ENCODE measurements around the gene GRIP2. TPM values are rescaled to one million over a fixed set of nuclear protein-coding genes. Genes with fewer than 3 reads are reported as not detected.

Gene GRIP2
- not detected in 2 replicates for total RNA-seq

DNA sequence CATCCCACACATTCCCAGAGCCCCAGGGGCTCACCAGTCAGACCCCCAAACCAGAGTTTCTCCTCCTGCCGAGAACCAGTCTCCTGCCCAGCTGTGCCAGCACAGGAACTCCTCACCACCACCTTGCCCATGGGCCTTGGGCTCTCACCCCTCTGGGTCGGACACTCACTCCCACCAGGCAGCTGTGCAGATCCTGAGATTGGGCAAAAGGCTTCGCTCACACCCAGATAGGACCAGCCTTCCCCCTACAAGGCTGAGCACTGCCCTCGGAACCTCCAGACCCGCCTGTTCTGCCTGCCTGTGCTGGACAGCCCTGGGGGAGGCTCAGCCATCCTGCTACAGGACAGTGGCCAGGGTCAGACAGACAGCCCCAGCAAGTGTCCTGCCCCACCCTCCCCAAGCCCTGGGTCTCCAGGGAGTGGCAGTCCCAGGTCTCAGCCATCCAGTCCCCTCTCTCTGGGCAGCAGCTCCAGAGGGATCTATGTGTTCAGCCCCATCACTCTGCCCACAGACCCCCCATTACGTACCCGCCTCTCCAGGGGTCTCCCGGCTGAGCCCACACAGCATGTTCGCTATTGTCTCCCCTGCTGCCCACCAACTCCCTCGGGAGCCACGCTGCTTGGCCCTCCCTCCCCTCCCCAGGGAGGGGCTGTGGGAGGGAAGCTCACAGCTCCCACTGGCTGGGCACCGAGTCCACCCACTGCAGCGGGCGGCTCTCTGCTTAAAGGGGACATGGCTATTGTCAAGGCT is at the start of gene GRIP2:
Gene GRIP2, minus strand, starts transcription at position 601 of the 750 bp plus-strand sequence. Its CDS starts 34 bp downstream, at position 567.
- no peak for DNase-seq (ENCODE audit: low read depth in 2 of 2)

DNA sequence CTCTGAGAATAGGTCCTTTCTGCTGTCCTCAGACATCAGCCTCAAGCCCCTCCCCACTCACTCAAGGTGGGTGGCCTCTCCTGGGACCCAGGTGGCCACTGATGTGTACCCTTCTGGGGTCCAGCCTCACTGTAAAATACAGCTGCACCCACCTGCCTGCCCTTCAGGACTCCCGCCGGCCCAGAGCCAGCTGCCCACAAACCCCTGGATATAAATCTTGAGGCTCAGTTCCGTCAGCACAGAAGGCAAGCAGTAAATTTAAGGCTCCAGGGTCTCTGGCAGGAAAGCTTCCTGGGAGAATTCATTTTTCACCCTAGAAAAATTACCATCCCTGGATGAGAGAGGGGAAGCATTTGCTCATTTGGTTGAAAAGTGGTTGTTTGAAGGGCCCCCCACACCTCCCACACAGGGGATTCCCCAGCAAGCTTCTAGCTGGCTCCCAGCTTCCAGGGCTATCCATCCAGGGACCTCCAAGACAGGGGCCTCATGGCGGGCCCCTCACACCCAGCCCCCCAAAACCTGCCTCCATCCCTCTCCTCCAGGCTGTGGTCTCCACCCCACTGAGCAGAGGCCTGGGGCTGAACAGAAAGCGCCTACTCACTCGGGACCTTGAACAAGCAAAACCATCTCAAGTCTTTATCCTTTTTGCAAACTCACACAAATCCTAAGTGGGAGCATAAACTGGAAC is 48.4 kb upstream of the GRIP2 start:
- no peak for DNase-seq (ENCODE audit: low read depth in 2 of 2)

DNA sequence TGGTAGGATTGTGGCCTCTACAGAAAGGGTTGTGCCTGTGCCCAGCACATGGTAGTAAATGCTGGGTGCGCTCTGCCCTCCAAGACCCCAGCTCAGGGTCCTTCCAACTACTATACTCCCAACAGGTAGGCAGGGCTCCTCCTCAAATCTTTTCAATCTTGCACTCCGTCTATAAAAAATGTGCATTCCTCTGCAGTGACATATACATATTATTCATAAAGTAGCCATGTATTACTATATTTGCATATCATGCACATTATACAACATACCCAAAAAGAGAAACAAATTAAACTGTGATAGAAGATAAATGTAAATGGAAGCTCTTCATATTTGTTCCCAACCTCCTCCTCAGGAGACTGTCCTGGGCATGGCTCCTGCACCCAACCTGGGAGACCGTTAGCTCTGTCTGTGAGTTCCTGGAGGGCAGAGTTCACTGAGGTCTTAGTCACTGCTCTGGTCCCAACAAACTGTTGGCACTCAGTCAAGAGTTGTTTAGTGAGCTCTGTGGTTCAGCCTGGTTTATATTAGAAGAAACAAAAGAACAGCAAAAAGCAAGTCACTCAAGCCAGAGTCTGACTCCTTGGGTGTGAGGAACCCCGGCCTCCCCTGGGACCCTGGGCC is 47.7 kb upstream of the GRIP2 start:
- DNase-seq (ENCODE audit: low read depth in 2 of 2): peak in 1 of 2 donors; percentile 6

DNA sequence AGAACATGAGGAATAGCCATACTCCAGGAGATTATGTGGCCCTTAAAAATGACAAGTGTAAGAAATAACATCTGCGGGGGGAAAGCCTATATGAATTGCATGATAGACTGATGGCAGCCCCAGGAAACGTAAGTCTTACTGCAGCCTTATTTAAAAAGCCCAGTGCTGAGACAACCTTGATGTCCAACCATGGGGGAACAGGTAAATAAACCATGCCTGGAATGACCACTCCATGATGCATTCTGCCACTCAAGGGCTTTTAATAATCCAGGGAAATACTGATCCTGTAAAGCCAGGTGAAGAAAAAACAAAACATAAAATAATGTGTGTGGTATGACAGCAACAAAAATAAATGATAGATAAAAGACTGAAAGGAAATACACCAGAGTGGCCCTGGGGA is 46.5 kb upstream of the GRIP2 start:
- no peak for DNase-seq (ENCODE audit: low read depth in 2 of 2)

DNA sequence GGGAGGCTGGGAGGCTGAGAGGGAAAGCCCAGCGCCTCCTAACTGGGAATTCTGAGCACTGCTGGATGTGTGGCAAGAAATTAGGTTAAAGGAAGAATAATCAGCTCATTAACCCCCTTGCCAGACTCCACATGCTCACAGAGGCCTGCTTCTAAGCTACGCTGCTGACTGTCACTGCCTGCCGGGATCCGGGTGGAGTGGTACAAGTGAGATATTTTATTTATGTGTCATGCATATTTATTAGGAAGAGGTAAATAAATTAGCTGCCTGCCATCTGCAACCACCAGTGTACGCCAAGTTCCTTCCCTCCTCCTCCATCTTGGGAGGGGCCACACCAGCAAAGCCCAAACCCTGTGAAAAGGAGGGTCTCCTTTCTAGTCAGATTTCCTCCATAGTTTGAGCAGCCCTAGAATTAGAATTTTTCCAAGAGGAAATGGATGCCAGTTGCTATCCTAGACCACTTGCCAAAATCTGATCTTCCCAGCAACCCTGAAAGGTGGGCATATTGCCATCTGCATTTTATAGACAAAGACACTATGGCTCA is 43.5 kb upstream of the GRIP2 start:
- no peak for DNase-seq (ENCODE audit: low read depth in 2 of 2)

DNA sequence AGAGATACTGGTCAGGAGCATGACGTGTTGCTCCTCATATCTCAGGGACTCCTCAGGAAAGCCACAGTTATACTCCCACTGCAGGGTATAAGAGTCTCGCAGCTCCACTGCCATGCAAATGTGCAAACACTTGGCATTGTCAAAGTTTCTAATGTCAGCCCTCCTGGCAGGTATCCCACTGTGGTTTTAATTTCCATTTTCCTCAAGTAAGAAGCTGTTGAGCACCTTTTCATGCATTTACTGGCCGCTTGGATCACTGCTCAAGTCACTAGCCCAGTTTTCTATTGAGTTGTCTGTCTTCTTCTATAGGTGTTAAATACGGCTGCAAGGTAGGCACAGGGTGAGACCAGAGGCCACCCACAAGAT is 41.9 kb upstream of the GRIP2 start:
- DNase-seq (ENCODE audit: low read depth in 2 of 2): no peak

DNA sequence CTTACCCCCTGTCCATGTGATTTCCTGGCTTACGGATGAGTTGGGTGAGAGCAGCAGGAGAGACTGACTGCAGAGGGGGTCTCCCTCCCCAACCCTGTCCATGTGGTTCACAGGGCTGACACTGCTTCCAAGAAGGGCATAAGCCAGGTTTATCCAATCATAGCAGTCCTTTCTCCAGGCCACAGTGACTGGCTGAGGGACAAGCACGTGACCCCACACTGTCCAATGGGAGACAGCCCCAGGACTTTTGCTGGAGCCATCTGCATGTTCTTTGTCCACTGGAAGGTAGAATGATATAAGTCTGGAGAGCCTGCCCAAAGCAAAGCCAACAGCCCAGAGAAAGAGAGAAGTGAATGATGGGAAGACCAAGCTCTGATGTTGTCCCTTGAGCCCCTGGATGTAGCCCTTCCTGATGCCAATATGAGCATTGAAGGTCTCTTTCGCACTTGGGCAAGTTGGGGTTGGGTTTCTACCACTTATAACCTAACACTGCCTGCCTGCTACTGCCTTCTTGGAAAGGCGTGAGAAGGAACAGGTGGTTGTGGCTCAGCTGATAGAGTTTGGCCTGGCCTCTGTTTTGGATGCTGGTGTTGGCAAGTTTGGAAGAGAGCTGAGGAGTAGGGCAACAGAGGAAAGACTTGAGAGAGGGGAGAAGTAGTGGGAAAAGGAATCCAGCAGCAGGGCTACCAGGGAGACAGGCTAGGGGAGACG is 41.3 kb upstream of the GRIP2 start:
- no peak for DNase-seq (ENCODE audit: low read depth in 2 of 2)

DNA sequence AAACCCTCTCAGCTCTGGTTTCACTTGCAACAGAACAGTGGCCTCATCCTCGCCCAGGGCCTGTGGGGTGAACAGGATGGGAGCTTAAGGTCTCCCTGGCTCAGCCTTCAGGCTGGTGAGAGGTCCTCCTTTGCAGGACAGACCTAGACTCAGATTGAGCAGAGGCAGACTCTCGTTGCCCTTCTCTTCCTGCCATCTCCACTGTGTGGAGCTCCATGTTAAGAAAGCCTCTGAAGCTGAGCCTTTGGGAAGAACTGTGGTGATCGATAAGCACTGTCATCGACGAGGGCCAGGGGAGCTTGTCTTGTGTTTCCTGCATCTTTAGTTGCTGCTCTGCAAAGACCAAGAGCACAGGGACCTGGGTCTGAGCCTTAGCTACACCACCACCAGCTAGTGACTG is 37.8 kb upstream of the GRIP2 start:
- DNase-seq (ENCODE audit: low read depth in 2 of 2): no peak

DNA sequence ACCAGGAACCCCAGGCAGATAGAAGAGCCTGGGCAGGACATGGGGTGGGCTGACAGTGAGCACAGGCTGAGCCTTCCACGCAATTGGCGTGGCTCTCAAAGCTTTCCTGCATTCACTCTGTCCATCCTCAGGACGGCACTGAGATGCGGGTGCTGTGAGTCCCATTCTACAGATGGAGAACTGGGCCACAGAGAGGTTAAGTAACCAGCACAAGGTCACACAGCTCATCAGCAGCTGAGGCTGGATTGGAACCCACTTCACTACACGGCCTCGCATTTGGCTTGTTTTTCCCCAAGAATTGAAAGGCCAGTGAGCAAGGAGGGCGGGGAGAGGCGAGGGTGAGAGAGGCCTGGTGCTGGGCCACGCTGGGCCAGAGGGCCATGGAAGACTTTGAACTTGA is 36.0 kb upstream of the GRIP2 start:
- DNase-seq (ENCODE audit: low read depth in 2 of 2): no peak

DNA sequence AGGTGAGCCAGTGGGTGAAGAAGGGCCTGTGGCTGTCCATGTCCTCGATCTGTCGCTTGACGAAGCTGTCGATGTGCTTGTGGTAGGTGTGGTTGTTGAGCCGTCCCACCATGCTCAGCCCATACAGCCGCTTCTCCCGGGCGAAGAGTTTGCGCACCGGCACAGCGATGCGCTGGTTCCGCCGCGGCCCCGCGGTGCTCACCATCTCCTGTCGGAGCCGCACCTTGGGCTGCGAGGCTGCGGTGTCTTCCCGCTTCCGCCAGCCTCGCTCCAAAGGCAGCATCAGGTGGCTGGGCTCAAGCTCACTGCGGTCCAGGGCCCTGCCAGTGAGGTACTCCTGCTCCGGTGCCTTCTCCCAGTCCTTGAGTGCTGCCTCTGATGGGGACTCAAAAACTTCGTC is 34.0 kb upstream of the GRIP2 start:
- no peak for DNase-seq (ENCODE audit: low read depth in 2 of 2)

DNA sequence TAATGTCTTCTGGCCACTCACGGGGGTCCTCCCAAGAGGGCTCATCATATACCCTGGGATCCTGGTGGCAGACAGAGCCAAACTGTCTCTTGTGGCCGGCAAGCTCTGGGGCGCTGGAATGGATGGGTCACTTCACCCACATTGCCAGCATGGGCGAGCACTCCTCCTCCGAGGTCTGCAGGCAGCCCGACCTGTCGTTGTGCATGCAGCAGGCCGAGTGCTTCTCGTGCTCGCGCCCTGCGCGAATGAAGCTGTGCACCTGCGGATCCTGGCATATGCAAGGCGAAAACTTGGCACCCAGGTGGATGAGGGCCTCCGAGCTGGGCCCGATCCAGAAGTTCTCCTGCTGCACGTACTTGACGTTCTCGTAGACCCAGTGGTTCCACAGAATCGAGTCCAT is 33.6 kb upstream of the GRIP2 start:
- no peak for DNase-seq (ENCODE audit: low read depth in 2 of 2)

DNA sequence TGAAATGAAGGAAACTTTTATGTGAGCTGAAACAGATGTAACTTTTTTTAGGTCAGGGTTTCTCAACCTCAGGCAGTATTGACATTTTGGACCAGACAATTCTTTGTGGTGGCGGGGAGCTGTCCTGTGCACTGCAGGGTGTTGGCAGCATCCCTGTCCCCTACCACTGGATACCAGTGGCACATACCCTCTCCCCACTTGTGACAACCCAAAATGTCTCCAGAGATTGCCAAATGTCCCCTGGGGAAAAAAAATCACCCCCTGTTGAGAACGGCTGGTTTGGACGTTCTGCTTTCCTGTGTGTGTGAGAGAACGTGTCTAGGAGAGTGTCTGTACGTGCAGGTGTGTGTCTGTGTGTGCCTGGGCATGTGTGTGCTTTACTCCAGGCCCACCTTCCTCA is 30.7 kb upstream of the GRIP2 start:
- no peak for DNase-seq (ENCODE audit: low read depth in 2 of 2)

DNA sequence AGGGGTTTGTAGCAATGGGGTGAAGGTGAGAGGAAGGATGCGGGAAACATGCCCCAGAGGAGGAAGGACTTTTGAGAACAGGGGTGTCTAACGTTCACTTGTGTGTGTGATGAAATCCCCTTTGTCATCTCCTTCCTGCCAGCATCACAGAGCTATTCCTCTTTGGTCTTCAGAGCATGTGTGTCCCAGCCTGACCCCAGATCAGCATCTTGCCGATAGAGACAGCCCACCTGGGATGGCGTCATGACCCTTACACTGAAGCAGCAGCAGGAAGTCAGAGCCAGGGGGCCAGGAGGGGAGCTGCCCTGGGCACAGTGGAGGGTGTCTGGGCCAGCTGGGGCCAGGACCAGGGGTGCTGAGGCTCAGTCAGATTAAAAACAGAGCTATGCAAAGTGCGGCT is 29.9 kb upstream of the GRIP2 start:
- no peak for DNase-seq (ENCODE audit: low read depth in 2 of 2)

DNA sequence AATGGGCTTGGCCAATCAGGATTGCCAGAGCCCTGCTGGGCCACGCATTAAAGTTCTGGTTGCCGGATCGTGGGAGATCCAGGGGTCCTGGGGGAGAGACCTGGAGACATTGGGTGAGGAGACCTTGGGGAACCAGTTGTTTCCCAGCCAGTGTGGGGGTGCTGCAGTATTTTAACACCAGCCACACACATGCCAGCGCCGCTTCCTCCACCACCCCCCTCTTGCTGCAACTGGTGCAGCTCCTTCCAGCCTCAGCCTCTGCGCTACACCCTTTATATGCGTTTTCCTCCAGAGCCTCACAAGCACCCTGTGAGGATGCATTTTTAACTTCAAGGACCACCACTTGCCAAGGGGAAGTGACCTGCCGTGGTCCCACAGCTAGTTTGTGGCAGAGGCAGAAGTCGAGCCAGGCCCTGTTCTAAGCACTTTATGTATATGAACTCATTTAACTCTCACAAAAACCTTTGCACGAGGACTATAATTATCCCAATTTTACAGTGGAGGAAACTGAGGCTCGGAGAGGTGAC is 29.4 kb upstream of the GRIP2 start:
- DNase-seq (ENCODE audit: low read depth in 2 of 2): no peak

DNA sequence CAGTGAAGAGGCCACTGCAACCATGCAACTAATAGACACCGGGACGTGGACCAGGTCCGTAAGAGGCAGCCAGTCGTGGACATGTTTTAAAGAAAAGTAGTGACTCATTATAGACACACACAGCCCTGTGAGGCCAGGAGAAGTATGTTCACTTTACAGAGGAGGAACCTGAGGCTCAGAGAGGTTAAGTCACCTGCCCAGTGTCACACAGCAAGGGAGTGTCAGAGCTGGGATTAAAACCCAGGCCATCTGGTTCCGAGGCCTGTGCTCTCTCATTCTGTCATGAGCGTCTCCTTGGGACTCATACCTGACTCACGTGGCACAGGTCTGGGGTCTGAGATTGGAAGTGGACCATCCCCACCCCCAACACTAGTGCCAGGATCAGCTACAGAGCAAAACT is 28.1 kb upstream of the GRIP2 start:
- DNase-seq (ENCODE audit: low read depth in 2 of 2): no peak

DNA sequence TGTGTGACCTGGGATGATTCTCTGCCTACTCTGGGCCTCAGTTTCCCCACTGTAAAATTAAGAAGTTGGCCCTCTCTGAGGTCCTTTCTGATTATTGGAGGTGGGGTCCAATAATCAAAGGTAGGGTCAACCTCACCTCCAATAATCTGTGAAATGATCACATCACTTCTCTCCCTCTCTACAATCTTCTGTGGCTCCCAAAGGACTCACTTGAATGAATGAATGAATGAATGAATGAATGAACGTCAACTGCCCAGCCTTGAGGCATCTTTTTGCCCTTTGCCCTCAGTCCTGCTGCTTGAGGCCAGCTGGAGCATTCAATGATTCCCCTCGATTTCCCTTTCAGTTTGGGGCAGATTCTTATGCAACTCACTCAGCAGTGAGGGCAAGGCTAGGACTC is 26.7 kb upstream of the GRIP2 start:
- DNase-seq (ENCODE audit: low read depth in 2 of 2): no peak

DNA sequence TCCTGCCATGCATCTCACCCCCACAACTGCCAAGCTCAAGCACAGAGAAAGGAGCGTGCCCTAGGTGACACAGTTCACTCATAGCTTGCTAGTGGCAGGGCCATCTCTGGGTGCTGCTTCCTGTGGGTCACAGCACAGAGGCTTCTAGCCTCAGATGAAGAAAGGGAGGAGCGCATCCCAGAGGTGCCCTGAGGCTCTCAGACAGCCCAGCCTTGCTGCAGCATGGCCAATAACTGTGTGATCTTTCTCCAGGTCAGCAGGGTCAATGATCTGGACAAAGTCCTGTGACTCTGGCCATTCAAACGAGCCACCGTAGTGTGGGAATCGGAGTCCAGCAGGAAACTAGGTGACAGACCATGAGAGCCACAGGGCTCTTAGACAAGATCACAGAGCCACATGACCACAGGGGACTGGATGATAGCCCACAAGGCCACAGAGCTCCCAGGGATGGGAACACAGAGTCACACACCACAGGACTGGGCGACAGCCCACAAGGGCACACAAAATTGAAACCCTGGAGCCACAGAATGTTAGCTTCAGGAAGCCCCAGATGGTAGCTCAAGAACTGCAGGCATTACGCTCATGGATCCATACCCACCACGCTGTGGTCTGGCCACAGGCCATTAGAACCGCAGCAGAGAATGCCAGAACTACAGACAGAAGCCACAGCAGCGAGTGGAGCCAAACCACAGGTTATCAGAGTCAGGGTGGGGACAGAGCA is 25.9 kb upstream of the GRIP2 start:
- DNase-seq (ENCODE audit: low read depth in 2 of 2): no peak

DNA sequence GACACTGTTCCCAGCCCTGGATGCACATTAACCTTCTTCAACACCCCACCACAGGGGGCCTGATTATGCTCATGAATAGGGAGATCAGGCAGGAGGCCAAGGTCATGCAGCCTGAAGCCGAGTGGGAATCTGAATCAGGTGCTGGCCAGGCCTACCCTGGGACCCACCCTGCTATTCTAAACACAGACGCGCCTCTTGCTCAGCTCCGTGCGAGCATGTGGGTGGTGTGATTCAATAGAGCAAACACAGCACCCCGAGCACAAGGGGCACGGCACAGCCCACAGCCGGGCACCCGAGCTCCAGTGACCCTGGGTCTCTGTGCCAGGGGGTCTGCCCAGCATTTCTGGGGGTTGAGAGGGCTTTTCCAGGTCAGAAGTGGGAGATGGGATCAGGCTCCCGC is 24.6 kb upstream of the GRIP2 start:
- no peak for DNase-seq (ENCODE audit: low read depth in 2 of 2)

DNA sequence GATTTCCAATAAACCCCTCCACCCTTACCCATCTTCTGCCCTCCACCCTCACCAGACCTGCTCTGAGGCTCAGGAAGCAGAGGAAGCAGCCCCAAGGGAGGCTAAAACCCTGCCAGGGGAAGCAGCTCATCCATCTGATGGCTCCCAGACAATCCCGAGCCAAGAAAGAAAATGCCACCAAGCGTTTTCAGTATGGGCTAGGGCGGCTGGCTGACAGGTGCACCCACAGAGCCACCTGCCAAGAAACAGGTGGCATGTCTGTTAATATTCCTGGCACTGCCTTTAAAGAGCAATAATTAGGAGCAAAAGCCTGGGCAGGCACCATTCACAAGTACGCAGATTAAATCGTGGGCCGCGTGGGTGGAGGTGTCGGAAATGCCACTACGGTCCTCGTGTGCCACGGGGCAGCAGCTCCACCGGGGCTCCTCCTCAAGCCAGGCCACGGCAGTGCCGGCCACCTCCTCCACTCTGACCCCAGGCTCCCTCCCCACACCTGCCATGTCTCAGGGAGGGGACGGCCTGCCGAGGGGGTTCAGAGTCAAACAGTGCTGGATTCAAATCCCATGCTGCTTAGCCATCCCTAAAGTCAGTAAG is 23.9 kb upstream of the GRIP2 start:
- DNase-seq (ENCODE audit: low read depth in 2 of 2): no peak

DNA sequence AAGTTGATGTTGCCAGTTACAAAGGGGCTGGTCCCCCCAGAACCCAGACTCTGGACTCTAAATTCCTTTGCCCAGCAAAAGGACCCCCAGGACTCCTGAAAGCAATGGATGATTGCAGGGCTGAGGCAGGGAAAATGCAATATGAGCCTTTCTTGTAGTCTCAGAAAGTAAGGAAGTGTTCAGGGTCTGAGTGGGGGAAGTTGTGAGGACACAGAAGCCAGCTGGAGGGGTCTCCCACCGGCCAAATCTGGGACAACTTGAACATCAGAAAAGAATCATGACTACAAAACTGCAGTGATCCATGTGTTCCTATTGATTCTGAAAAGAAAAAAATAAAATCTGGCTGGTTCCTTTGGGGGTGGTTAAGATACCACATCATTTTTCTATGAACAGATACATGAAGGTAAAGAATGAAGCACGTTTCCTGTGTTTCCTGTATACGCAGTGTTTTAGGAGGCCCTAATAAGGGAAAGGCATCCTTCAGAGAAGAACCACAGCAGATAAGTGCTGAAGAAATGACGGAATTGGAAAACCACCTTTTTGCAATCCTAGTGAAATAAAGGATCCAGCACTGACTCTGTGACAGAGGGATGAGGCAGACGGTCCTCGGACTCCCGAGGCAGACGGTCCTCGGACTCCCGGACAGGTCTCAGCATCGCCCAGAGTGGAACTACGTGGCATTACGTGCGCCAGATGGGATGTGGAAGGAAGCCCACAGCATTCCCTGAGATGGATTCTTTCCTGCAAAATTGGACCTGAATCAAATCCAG is 22.2 kb upstream of the GRIP2 start:
- DNase-seq (ENCODE audit: low read depth in 2 of 2): no peak
